ENCODE data around the gene SLBP.

DNA sequence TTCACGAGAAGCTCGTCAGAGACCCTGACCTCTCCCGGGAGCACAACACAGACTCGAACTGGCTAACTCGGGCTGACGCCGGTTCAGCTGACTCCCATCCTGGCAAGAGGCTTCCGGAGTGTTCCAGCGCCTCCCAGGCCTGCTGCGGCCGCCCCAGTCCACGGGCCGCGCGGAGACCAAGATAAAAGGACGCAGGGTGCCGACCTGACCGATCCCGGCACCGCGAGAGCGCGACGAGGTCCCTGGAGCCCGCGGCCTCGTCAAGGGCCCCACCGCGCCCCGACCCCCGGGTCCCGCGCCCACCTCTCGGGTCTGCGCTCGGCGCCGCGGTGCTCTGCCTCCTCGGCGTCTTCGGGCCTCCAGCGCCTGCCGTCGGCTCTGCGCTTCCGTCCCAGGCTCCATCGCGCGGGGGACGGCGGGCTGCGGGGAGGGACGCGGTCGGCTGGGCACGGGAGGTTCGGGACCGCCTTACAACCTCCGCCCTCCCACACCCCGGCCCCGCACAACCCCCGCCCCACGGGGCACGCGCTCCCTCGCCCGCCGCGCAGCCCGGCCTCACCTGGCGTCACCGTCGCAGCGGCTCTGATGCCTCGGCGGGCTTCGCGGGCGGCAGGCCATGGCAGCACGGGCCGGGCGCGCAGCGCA is 426 bp downstream of the SLBP start:
- no peak for TF ChIP-seq EGR1 (IDR thresholded peaks at IDR 0.05)
- TF ChIP-seq CREB1 (IDR thresholded peaks at IDR 0.05; ENCODE audit: low read depth), result no peak
- TF ChIP-seq RAD21 (IDR thresholded peaks at IDR 0.05; ENCODE audit: low read depth), result no peak
- no peak for TF ChIP-seq TAF1 (IDR thresholded peaks at IDR 0.05; ENCODE audit: low read depth)
- no peak for TF ChIP-seq YY1 (IDR thresholded peaks at IDR 0.05; ENCODE audit: low read depth)
- TF ChIP-seq, protein P1, sequence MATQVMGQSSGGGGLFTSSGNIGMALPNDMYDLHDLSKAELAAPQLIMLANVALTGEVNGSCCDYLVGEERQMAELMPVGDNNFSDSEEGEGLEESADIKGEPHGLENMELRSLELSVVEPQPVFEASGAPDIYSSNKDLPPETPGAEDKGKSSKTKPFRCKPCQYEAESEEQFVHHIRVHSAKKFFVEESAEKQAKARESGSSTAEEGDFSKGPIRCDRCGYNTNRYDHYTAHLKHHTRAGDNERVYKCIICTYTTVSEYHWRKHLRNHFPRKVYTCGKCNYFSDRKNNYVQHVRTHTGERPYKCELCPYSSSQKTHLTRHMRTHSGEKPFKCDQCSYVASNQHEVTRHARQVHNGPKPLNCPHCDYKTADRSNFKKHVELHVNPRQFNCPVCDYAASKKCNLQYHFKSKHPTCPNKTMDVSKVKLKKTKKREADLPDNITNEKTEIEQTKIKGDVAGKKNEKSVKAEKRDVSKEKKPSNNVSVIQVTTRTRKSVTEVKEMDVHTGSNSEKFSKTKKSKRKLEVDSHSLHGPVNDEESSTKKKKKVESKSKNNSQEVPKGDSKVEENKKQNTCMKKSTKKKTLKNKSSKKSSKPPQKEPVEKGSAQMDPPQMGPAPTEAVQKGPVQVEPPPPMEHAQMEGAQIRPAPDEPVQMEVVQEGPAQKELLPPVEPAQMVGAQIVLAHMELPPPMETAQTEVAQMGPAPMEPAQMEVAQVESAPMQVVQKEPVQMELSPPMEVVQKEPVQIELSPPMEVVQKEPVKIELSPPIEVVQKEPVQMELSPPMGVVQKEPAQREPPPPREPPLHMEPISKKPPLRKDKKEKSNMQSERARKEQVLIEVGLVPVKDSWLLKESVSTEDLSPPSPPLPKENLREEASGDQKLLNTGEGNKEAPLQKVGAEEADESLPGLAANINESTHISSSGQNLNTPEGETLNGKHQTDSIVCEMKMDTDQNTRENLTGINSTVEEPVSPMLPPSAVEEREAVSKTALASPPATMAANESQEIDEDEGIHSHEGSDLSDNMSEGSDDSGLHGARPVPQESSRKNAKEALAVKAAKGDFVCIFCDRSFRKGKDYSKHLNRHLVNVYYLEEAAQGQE (IDR thresholded peaks at IDR 0.05; ENCODE audit: low read depth), result no peak
- no peak for TF ChIP-seq EP300 (IDR thresholded peaks at IDR 0.05; ENCODE audit: borderline replicate concordance)
- no peak for TF ChIP-seq CEBPB (IDR thresholded peaks at IDR 0.05)
- TF ChIP-seq, protein P2, sequence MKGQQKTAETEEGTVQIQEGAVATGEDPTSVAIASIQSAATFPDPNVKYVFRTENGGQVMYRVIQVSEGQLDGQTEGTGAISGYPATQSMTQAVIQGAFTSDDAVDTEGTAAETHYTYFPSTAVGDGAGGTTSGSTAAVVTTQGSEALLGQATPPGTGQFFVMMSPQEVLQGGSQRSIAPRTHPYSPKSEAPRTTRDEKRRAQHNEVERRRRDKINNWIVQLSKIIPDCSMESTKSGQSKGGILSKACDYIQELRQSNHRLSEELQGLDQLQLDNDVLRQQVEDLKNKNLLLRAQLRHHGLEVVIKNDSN (IDR thresholded peaks at IDR 0.05), result no peak
- TF ChIP-seq NFIC (IDR thresholded peaks at IDR 0.05), result no peak
- TF ChIP-seq, protein P3, sequence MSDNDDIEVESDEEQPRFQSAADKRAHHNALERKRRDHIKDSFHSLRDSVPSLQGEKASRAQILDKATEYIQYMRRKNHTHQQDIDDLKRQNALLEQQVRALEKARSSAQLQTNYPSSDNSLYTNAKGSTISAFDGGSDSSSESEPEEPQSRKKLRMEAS (IDR thresholded peaks at IDR 0.05), result peak; percentile 23; the same call in 1 of the 2 replicates
- TF ChIP-seq TEAD4 (IDR thresholded peaks at IDR 0.05), result no peak
- TF ChIP-seq TCF12 (IDR thresholded peaks at IDR 0.05; ENCODE audit: low read depth), result no peak
- TF ChIP-seq FOXM1 (IDR thresholded peaks at IDR 0.05; ENCODE audit: borderline replicate concordance, low read depth), result no peak

All from Ishikawa (cell line).